Fibroblast of the aortic adventitia (primary cell): ENCODE data around the gene MYLK. TPM values are rescaled to one million over a fixed set of nuclear protein-coding genes. Genes with fewer than 3 reads are reported as not detected.

Experiments used
- DNase-seq: peaks from one replicate; pipeline ENCODE4 v3.0.0-alpha.2; 2010; ENCODE audit warnings: low read depth
- H3K4me3 ChIP-seq: 2 replicates; pipeline ENCODE4 v1.5.1; 2011; ENCODE audit warnings: low read depth, mild to moderate bottlenecking, control low read depth, low read length, moderate library complexity
- total RNA-seq: library from RNA; depleted of rRNA; stranded (reverse); fragments of >200 nt; gene quantifications from 2 replicates; pipeline ENCODE4 v1.2.3, GENCODE V29; 2012; ENCODE audit warnings: low replicate concordance
- TF ChIP-seq, protein P1 (sequence below): IDR thresholded peaks from 2 replicates; pipeline ENCODE4 v1.5.1; 2011; ENCODE audit warnings: mild to moderate bottlenecking, low read length, control low read depth, inconsistent platforms; ENCODE audit not compliant: insufficient read depth

The MYLK gene
- total RNA-seq, 1 donor, result 74.7 TPM

DNA sequence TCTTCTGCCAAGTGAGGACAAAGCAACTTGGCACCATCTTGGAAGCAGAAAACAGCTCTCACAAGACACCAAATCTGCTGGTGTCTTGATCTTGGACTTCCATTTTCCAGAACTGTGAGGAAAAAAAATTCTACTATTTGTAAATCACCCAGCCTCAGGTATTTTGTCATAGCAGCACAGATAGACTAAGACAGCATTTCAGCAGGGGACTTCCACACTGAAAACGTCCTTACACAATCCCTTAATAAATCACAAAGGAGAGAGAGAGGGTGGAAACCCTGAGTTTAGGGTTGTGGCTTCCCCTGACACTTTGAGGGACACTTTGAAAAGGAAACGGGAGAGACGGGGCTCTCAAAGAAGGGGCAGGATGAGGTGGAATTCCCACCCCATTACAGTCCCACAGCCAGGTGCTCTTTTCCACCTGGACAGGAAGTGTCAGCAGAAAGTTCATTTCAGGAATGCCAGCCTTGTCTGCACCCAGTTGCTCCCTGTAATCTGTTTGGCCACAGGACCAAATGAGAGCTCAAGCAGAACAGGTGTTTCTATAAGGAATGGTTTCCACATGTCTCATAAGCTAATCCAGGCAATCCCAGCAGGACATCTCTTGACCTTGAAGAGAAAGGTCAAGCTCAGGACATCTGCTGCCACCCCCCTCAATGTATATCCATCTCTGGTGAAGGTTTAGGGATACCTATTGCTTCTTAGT is 51.3 kb downstream of the MYLK start:
- H3K4me3 ChIP-seq, result no peak overlapping the region
- DNase-seq, result no peak
- TF ChIP-seq, protein P1, sequence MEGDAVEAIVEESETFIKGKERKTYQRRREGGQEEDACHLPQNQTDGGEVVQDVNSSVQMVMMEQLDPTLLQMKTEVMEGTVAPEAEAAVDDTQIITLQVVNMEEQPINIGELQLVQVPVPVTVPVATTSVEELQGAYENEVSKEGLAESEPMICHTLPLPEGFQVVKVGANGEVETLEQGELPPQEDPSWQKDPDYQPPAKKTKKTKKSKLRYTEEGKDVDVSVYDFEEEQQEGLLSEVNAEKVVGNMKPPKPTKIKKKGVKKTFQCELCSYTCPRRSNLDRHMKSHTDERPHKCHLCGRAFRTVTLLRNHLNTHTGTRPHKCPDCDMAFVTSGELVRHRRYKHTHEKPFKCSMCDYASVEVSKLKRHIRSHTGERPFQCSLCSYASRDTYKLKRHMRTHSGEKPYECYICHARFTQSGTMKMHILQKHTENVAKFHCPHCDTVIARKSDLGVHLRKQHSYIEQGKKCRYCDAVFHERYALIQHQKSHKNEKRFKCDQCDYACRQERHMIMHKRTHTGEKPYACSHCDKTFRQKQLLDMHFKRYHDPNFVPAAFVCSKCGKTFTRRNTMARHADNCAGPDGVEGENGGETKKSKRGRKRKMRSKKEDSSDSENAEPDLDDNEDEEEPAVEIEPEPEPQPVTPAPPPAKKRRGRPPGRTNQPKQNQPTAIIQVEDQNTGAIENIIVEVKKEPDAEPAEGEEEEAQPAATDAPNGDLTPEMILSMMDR, result no peak

DNA sequence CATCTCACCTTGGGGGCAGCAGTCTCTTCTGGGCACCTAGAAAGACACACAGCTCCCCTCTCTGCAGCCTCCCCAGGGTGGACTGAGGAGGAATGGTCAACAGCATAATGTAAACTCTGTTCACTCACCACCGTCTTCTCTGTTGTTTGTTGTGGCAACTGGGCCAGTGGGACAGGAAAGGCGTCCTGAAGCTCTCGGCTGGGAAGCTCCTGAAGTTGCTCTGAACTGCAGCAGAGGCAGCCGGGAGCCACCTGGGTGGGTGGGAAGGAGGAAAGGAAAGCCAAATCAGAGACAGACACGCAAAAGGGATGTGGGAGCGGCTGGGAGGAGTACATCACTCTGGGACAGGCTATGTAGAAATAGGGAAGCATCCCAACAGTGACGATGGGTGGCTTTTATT is 52.7 kb downstream of the MYLK start:
- H3K4me3 ChIP-seq, result no peak overlapping the region
- TF ChIP-seq, protein P1, result no peak
- DNase-seq, result no peak

DNA sequence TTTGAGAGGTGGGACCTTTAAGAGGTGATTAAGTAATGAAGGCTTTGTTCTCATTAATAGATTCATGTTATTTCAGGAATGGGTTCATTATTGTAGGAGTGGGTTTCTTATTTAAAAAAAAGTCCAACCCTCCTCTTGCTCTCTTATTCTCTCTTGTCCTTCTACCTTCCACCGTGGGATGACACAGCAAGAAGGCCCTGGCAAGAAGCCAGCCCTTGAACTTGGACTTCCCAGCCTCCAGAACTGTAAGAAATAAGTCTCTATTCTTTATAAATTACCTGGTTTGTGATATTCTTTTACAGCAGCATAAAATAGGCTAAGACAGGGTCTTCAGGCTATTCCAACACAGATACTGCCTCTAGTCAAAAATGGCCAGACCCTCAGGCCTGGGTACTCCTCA is 62.2 kb downstream of the MYLK start:
- TF ChIP-seq, protein P1, result no peak
- H3K4me3 ChIP-seq, result no peak overlapping the region
- DNase-seq, result no peak

DNA sequence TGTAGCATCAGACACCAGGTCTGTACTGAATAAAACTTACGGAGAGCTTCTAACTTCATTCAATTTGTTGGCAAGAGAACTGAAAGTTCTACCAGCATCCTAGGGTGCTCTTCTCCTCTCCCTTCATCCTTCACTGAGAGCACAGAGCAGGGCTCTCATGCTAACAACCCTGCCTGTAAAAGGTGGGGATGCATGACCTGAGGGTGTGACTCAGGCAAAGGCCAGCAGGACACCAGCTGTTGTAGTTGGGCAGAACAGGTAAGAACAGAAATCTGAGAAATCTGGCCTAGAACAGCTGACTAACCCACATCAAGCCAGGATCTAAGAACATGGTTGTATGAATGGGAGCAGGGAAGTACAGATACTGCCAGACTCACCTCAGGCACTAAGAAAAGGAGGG is 64.2 kb downstream of the MYLK start:
- TF ChIP-seq, protein P1, result no peak
- H3K4me3 ChIP-seq, result no peak overlapping the region
- DNase-seq, result no peak

DNA sequence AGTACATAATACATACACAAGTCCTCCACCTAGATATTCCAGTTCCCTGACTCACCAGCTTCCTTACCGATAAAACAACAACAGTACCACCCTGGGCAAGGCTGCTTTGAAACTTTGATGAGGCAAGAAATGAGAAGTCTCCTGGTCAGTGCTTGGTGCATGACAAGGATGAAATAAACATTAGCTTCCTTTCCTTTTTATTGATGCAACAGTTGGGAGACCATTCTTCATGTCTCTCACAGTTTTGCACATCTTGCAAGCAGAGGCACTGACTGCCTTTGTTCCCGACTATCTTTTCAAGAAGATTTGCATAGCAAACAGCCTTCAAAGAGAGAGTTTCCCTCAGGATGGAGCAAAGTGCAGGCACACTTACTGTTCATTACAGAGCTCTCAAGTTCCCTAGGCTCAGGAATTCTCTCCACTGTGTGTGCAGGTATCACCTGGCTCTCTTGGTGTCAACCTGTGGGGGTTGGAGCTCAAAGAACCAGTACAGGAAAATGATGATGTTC is 65.2 kb downstream of the MYLK start:
- no peak overlapping the region for H3K4me3 ChIP-seq
- DNase-seq, result peak; percentile 58
- TF ChIP-seq, protein P1, result no peak

DNA sequence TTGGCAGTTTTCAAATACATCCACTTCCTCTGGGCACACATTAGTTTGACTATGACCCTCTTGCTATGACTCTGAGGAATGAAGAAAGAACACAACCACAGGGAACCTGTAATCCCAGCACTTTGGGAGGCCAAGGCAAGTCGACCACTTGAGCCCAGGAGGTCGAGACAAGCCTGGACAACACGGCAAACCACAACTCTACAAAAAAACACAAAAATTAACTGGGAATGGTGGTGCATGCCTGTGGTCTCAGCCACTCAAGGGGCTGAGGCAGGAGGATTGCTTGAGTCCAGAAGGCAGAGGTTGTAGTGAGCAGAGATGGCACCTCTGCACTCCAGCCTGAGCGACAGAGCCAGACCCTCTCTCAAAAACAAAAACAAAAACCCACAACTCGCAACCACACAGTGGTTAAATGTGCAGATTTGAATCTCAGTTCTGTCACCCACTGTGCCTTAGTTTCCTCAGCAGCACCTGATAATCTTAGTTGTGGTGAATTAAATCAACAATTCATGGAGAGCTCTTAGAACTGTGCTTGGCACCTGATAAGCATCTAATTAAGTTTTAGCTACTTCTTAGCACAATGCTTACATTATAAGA is 65.7 kb downstream of the MYLK start:
- DNase-seq, result no peak
- TF ChIP-seq, protein P1, result no peak

DNA sequence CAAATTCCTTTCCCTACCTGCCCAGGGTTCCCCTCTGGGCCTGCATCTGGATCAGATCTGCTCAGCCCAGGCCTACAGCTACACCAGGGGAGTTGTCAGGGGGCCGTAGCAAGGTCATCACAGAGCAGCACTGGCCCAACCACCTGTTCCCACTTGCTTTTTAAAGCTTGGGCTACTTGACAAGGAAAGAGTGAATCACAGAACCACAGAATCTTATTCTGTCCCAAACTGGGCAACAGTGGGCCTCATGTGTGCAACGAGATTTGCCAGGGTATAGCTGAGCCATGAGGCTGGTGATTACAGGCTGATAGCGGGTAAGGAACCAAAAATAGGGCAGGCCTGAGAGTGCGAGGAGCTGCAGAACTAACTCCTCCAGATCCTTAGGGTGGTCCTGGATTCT is 66.7 kb downstream of the MYLK start:
- DNase-seq, result peak; percentile 47
- no peak overlapping the region for H3K4me3 ChIP-seq
- TF ChIP-seq, protein P1, result no peak

More for the DNA sequence above, 65.7 kb downstream of the MYLK start:
- no peak overlapping the region for H3K4me3 ChIP-seq
